Smooth muscle cell of the brain vasculature (primary cell): ENCODE results near the gene BOD1L1.

Experiments used
- DNase-seq: peaks from one replicate; pipeline ENCODE4 v3.0.0-alpha.2; 2012; ENCODE audit warnings: low read depth, low spot score

Gene BOD1L1

GRCh38 chr4:13626492-13627177 is 890 bp downstream of the BOD1L1 start:
- no peak for DNase-seq

GRCh38 chr4:13618212-13618806 is 9.2 kb downstream of the BOD1L1 start:
- no peak for DNase-seq

GRCh38 chr4:13617801-13618200 is 9.7 kb downstream of the BOD1L1 start:
- no peak for DNase-seq

GRCh38 chr4:13616597-13616996 is 10.9 kb downstream of the BOD1L1 start:
- no peak for DNase-seq

- no peak for DNase-seq
Measured at GRCh38 chr4:13615161-13615560, 12.4 kb downstream of the BOD1L1 start.

GRCh38 chr4:13612569-13612968 is 15.0 kb downstream of the BOD1L1 start:
- DNase-seq: no peak

- DNase-seq: no peak
Measured at GRCh38 chr4:13611283-13611842, 16.2 kb downstream of the BOD1L1 start.

GRCh38 chr4:13605330-13605729 is 22.2 kb downstream of the BOD1L1 start:
- no peak for DNase-seq

- DNase-seq: no peak
Measured at GRCh38 chr4:13601848-13602247, 25.7 kb downstream of the BOD1L1 start.

GRCh38 chr4:13601048-13601447 is 26.5 kb downstream of the BOD1L1 start:
- DNase-seq: no peak

- DNase-seq: no peak
Measured at GRCh38 chr4:13599159-13599558, 28.4 kb downstream of the BOD1L1 start.

- DNase-seq: no peak
Measured at GRCh38 chr4:13597604-13598003, 29.9 kb downstream of the BOD1L1 start.

GRCh38 chr4:13597141-13597540 is 30.4 kb downstream of the BOD1L1 start:
- DNase-seq: no peak

GRCh38 chr4:13592220-13592619 is 35.3 kb downstream of the BOD1L1 start:
- DNase-seq: no peak

- DNase-seq: no peak
Measured at GRCh38 chr4:13590766-13591165, 36.8 kb downstream of the BOD1L1 start.

GRCh38 chr4:13588954-13589353 is 38.6 kb downstream of the BOD1L1 start:
- no peak for DNase-seq

- DNase-seq: no peak
Measured at GRCh38 chr4:13584481-13584880, 43.0 kb downstream of the BOD1L1 start.

GRCh38 chr4:13580036-13580435 is 47.5 kb downstream of the BOD1L1 start:
- no peak for DNase-seq

- no peak for DNase-seq
Measured at GRCh38 chr4:13577660-13578059, 49.9 kb downstream of the BOD1L1 start.

GRCh38 chr4:13570916-13571315 is 56.6 kb downstream of the BOD1L1 start:
- DNase-seq: no peak

- DNase-seq: no peak
Measured at GRCh38 chr4:13567125-13567524, 60.4 kb downstream of the BOD1L1 start.

- DNase-seq: no peak
Measured at GRCh38 chr4:13562876-13563275, 64.6 kb downstream of the BOD1L1 start.

GRCh38 chr4:13561673-13562072 is 65.9 kb downstream of the BOD1L1 start:
- DNase-seq: no peak
